Stomach smooth muscle (tissue), 2 donors: ENCODE data around the gene PDSS2.
"Not testable (repeated sequence)": the region's sequence is repeated elsewhere in the genome, so short reads cannot be mapped to it uniquely, and the experiment has no call there.

ENCODE experiments used
- H3K27ac ChIP-seq: one replicate; pipeline ENCODE4 v1.7.0; 2013; ENCODE audit warnings: mild to moderate bottlenecking, low read length, inconsistent platforms
- H3K27me3 ChIP-seq, 2 donors: one replicate each; pipeline ENCODE4 v1.7.0; 2013; ENCODE audit warnings: low read length in 2 of 2; ENCODE audit not compliant: insufficient read depth in 2 of 2, control insufficient read depth in 1 of 2
- H3K36me3 ChIP-seq, 2 donors: one replicate each; pipeline ENCODE4 v1.7.0; 2013; ENCODE audit warnings: low read length in 2 of 2; ENCODE audit not compliant: control insufficient read depth in 2 of 2, insufficient read depth in 2 of 2
- H3K4me1 ChIP-seq: one replicate; pipeline ENCODE4 v1.7.0; 2013; ENCODE audit warnings: low read length; ENCODE audit not compliant: control insufficient read depth, insufficient read depth
- H3K4me3 ChIP-seq, 2 donors: one replicate each; pipeline ENCODE4 v1.7.0; 2013; ENCODE audit warnings: low read length in 2 of 2
- H3K9ac ChIP-seq, 2 donors: one replicate each; pipeline ENCODE4 v1.7.0; 2013; ENCODE audit warnings: low read length in 2 of 2, mild to moderate bottlenecking in 1 of 2
- H3K9me3 ChIP-seq, 2 donors: one replicate each; pipeline ENCODE4 v1.7.0; 2013; ENCODE audit warnings: low read length in 2 of 2; ENCODE audit not compliant: control insufficient read depth in 2 of 2
- donor health status: healthy.
- donor health status: Pancreatic carcinoma.

PDSS2 gene

DNA sequence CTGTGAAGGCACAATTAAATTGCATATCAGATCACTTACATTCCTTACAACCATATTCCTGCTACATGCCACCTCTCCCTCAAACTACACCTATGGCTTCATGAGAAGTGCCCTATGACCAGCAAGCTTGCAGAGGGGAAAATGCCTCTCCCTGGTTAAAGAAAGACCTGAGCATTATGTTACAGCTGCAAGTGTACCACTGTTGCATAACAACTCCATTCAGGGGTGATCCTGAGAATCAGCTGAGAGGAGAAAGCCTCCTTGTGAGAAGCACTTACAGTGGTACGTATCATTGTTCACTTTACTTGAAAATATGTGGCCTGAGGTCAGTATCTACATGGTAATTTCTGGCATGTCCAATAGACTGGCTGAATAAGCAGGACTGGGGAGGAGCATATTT lies 20.0 kb downstream of the PDSS2 start:
- no peak overlapping the region for H3K9ac ChIP-seq
- H3K9me3 ChIP-seq, result no peaks in the 10 kb centered on the region
- H3K27ac ChIP-seq, result no peak overlapping the region
- no peaks in the 10 kb centered on the region for H3K27me3 ChIP-seq
- H3K36me3 ChIP-seq, result no peaks in the 10 kb centered on the region
- no peaks in the 10 kb centered on the region for H3K4me1 ChIP-seq
- H3K4me3 ChIP-seq, result no peak overlapping the region

DNA sequence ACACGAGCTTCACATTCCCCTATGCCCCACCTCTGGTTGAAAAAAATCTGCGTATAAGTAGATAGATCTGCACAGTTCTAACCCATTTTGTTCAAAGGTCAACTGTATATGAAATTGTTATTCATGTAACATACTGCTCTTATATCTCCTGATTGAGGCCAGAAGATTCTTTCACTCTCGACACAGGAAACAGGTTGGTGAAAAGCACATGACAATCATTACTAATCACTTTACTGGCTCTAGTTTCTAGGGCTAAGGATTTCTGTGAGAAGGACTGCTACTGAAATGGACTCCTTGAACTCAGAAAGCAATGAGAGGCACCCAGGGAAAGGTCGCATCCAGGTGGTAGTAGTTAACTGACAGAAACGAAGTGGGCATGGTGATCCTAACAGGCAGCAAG lies 21.7 kb downstream of the PDSS2 start:
- no peak overlapping the region for H3K9ac ChIP-seq
- H3K27me3 ChIP-seq, result no peaks in the 10 kb centered on the region
- H3K27ac ChIP-seq, result no peak overlapping the region
- H3K9me3 ChIP-seq, result no peaks in the 10 kb centered on the region
- H3K4me1 ChIP-seq, result no peaks in the 10 kb centered on the region
- H3K4me3 ChIP-seq, result no peak overlapping the region
- H3K36me3 ChIP-seq, result no peaks in the 10 kb centered on the region

DNA sequence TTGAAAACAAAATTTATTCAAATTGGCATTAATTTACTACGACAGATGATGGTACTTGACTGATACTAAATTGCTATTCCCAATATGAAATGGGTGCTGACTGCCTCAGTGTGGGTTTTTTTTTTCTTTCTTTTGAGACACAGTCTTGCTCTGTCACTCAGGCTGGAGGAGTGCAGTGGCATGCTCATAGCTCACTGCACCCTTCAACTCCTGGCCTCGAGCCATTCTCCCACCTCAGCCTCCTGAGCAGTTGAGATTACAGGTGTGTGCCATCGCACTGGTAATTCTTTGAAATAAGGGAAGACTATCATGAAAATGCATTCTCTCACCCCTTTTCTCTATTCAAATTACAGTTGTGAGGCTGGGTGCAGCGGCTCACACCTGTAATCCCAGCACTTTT lies 22.5 kb downstream of the PDSS2 start:
- H3K4me1 ChIP-seq, result no peaks in the 10 kb centered on the region
- no peaks in the 10 kb centered on the region for H3K27me3 ChIP-seq
- H3K9ac ChIP-seq, result no peak overlapping the region
- H3K4me3 ChIP-seq, result no peak overlapping the region
- H3K9me3 ChIP-seq, result no peaks in the 10 kb centered on the region
- no peak overlapping the region for H3K27ac ChIP-seq
- no peaks in the 10 kb centered on the region for H3K36me3 ChIP-seq

DNA sequence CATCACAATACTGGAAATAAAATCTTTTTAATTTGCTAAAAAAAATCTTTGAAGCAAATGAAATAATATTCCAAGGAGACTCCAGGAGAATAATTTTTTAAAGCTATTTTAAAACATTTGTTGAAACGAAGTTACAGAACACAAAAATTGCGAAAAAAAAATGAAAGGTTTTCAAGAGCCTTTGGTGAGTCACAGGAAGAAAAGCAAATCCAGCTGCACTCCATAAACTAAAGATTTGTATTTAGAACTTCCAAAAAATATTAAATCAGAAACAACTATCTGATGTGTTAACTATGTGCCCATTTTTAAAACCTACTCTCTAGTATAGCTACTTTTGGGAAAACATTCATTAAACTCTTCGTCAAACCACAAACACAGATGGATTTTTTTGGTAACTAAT lies 23.6 kb downstream of the PDSS2 start:
- no peaks in the 10 kb centered on the region for H3K36me3 ChIP-seq
- H3K27ac ChIP-seq, result no peak overlapping the region
- no peak overlapping the region for H3K9ac ChIP-seq
- H3K4me1 ChIP-seq, result no peaks in the 10 kb centered on the region
- no peak overlapping the region for H3K4me3 ChIP-seq
- no peaks in the 10 kb centered on the region for H3K9me3 ChIP-seq
- no peaks in the 10 kb centered on the region for H3K27me3 ChIP-seq

DNA sequence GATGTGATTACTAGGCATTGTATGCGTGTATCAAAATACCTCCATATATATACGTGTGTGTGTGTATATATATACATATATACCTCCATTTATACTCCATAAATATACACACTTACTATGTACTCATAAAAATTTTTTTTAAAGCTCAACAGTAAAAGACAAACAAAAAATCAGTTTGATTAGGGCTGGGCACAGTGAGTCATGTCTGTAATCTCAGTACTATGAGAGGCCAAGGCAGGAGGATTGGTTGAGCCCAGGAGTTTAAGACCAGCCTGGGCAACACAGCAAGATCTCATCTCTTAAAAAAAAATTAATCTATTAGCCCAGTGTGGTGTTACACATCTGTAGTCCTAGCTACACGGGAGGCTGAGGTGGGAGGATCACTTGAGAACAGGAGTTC lies 24.6 kb downstream of the PDSS2 start:
- H3K27me3 ChIP-seq, result no peaks in the 10 kb centered on the region
- no peaks in the 10 kb centered on the region for H3K9me3 ChIP-seq
- no peaks in the 10 kb centered on the region for H3K4me1 ChIP-seq
- no peaks in the 10 kb centered on the region for H3K36me3 ChIP-seq
- H3K27ac ChIP-seq, result no peak overlapping the region
- H3K9ac ChIP-seq, result no peak overlapping the region
- H3K4me3 ChIP-seq, result no peak overlapping the region

DNA sequence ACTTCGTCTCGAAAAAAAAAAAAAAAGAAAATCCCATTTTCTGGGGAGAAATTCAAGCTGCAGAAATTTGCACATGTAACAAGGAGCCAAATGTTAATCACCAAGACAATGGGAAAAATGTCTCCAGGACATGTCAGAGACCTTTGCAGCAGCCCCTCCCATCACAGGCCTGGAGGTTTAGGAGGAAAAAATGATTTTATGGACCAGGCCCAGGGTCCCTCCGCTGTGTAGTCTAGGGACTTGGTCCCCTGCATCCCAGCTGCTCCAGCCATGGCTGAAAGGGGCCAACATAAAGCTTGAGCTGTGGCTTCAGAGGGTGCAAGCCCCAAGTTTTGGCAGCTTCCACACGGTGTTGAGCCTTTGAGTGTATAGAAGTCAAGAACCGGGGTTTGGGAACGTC lies 33.4 kb downstream of the PDSS2 start:
- not testable (repeated sequence) for H3K4me1 ChIP-seq, H3K36me3 ChIP-seq, H3K9ac ChIP-seq, H3K4me3 ChIP-seq, H3K27ac ChIP-seq, H3K27me3 ChIP-seq, H3K9me3 ChIP-seq

DNA sequence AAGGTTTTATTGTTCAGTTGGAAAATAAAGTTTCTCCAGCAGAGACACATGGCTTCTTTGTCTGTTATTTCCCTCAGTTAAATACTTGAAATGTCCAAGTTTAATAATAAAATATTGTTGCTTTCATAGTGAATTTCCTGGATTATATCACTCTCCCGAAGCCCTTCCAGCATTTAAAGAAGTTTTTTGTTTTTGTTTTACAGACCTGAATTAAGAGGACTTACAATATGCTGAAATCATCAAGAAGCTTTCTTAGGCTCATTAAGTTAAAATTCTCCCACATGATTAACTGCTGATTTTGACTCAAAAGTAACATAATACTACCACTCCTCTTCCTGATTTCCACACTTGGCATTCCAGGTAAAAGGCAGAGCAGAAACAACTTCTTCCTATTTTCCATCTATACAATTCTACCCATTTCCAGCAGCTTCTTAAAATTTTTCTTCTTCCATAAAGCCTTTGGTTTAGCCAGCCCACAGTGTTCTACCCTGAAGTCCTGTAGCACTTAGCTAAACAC lies 35.8 kb downstream of the PDSS2 start:
- no peak overlapping the region for H3K4me3 ChIP-seq
- no peaks in the 10 kb centered on the region for H3K4me1 ChIP-seq
- H3K9me3 ChIP-seq, result no peaks in the 10 kb centered on the region
- no peaks in the 10 kb centered on the region for H3K27me3 ChIP-seq
- H3K9ac ChIP-seq, result no peak overlapping the region
- no peaks in the 10 kb centered on the region for H3K36me3 ChIP-seq
- H3K27ac ChIP-seq, result no peak overlapping the region

DNA sequence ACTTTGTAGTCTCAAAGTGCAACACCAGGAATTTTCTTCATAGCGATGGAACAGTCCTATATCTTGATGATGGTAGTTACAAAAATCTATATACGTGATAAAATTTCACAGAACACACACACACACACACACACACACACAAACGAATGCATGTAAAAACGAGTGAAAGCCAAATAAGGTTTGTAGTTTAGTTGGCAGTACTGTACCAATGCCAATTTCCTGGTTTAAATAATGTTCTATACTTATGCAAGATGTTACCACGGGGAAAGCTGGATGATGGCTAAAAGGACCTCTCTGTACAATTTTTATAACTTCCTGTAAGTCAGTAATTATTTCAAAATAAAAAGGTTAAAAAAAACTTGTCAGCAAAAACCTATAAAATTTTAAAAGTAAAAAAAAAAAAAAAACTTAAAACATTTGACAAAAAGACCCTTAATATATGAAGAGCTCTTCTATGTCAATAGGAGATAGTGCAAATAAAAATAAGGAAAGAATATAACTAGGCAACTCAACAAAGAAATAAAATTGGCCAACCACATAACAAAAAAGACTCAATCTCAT lies 37.6 kb downstream of the PDSS2 start:
- H3K4me1 ChIP-seq, result no peaks in the 10 kb centered on the region
- H3K36me3 ChIP-seq, result no peaks in the 10 kb centered on the region
- no peak overlapping the region for H3K27ac ChIP-seq
- H3K9me3 ChIP-seq, result no peaks in the 10 kb centered on the region
- no peaks in the 10 kb centered on the region for H3K27me3 ChIP-seq
- H3K9ac ChIP-seq, result no peak overlapping the region
- H3K4me3 ChIP-seq, result no peak overlapping the region

DNA sequence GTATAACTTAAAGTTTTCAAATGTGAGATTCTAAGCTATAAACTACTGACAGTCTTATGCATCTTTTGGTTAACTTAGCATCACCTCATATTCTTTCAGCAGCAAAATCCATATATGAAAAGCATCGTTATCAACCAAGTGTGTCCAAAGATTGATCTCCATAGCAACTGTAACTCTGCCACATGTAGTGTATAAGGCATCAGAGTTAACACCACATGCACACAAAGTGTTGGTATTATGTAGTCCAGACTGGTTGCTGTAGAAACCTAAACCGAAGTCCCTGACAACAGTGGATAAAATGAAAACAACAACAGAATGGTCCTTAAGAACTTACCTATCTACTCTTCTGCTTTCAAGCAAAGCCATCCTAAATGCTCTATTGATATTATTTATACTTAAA lies 39.6 kb downstream of the PDSS2 start:
- Histone ChIP-seq H3K27me3 (no peaks in the 10 kb centered on the region), H3K4me1 (no peaks in the 10 kb centered on the region), H3K4me3 (no peak overlapping the region), H3K36me3 (no peaks in the 10 kb centered on the region), H3K27ac (no peak overlapping the region), H3K9me3 (no peaks in the 10 kb centered on the region), H3K9ac (no peak overlapping the region)

DNA sequence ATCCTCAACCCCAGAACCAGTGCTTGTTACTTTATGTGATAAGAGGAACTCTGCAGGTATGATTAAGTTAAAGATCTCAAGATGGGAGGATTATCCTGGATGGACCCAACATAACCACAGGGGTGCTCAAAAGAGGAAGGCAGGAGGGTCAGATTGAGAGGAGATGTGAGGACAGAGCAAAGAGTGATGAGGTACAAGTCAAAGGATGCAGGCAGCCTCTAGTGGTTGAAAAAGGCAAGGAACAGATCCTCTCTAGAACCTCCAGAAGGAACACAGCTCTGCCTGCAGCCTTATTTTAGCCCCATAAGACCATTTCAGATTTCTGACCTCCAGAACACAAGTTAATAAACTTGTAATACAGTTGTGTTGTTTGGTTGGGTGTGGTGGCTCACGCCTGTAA lies 41.2 kb downstream of the PDSS2 start:
- Histone ChIP-seq H3K27ac (no peak overlapping the region), H3K9me3 (no peaks in the 10 kb centered on the region), H3K4me3 (no peak overlapping the region), H3K27me3 (no peaks in the 10 kb centered on the region), H3K36me3 (no peaks in the 10 kb centered on the region), H3K9ac (no peak overlapping the region), H3K4me1 (no peaks in the 10 kb centered on the region)

DNA sequence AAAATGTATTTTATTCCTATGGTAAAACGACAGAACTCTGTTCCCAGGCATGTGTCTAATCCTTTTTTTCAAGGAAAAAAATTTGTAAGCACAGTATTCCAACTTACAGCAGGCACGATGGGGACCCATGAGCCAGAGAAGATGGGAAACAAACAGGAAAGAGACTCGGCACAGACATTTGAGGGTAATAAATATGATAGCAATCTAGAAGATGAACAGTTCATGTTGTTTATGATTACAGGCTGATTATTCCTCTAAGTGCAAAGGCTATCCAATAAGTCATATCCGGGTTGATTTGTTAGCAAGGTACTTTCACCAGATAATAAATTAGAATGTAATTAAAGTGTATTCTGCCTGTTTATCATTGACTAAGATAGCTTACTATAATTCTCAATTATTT lies 43.2 kb downstream of the PDSS2 start:
- H3K9ac ChIP-seq, result no peak overlapping the region
- H3K36me3 ChIP-seq, result no peaks in the 10 kb centered on the region
- no peaks in the 10 kb centered on the region for H3K27me3 ChIP-seq
- no peaks in the 10 kb centered on the region for H3K9me3 ChIP-seq
- no peak overlapping the region for H3K27ac ChIP-seq
- no peak overlapping the region for H3K4me3 ChIP-seq
- no peaks in the 10 kb centered on the region for H3K4me1 ChIP-seq
